Hepatocyte (in vitro differentiated cells): ENCODE results near the gene USH2A.

Experiments used
- EZH2 ChIP-seq: fragments of 200-600 bp; sonication (generic); IDR thresholded peaks from 2 replicates; pipeline ENCODE4 v1.6.1; 2016; ENCODE audit warnings: antibody characterized with exemption, mild to moderate bottlenecking, borderline replicate concordance
- TF ChIP-seq, protein P1 (sequence below): fragments of 200-600 bp; sonication (generic); IDR thresholded peaks from 2 replicates; pipeline ENCODE4 v1.5.1; 2016; ENCODE audit warnings: antibody characterized with exemption, mild to moderate bottlenecking; ENCODE audit not compliant: poor library complexity

DNA sequence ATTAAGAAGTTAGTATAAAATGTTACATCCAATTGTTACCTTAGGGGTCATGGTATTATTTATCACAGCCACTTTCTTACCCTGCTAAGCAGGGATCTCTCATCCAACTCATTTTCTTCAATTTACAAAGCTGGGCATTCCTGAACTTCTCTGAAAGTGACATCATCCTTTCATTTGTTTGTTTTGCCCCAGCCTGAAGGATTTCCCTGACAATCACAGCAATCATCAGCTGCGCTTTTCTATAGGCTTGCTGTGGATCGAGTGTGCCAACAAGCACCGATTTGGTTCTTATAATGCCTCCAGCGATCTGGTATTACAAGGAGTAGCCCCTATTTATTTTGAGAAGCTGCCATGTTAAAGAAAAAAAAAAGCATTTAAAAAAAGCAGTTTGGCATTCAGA lies 240.2 kb downstream of the USH2A start:
- TF ChIP-seq, protein P1, sequence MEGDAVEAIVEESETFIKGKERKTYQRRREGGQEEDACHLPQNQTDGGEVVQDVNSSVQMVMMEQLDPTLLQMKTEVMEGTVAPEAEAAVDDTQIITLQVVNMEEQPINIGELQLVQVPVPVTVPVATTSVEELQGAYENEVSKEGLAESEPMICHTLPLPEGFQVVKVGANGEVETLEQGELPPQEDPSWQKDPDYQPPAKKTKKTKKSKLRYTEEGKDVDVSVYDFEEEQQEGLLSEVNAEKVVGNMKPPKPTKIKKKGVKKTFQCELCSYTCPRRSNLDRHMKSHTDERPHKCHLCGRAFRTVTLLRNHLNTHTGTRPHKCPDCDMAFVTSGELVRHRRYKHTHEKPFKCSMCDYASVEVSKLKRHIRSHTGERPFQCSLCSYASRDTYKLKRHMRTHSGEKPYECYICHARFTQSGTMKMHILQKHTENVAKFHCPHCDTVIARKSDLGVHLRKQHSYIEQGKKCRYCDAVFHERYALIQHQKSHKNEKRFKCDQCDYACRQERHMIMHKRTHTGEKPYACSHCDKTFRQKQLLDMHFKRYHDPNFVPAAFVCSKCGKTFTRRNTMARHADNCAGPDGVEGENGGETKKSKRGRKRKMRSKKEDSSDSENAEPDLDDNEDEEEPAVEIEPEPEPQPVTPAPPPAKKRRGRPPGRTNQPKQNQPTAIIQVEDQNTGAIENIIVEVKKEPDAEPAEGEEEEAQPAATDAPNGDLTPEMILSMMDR = no peak
- no peak for TF ChIP-seq EZH2
